Activated CD8-positive, alpha-beta memory T cell treated with anti-CD3 and anti-CD28 coated beads for 24 hours (primary cell): ENCODE results near the gene ADAMTS14.
"Not testable (repeated sequence)": the region's sequence is repeated elsewhere in the genome, so short reads cannot be mapped to it uniquely, and the experiment has no call there.

Experiments
- DNase-seq: peaks from one replicate; pipeline ENCODE4 v3.0.0-alpha.2; 2020

Gene ADAMTS14, protein sequence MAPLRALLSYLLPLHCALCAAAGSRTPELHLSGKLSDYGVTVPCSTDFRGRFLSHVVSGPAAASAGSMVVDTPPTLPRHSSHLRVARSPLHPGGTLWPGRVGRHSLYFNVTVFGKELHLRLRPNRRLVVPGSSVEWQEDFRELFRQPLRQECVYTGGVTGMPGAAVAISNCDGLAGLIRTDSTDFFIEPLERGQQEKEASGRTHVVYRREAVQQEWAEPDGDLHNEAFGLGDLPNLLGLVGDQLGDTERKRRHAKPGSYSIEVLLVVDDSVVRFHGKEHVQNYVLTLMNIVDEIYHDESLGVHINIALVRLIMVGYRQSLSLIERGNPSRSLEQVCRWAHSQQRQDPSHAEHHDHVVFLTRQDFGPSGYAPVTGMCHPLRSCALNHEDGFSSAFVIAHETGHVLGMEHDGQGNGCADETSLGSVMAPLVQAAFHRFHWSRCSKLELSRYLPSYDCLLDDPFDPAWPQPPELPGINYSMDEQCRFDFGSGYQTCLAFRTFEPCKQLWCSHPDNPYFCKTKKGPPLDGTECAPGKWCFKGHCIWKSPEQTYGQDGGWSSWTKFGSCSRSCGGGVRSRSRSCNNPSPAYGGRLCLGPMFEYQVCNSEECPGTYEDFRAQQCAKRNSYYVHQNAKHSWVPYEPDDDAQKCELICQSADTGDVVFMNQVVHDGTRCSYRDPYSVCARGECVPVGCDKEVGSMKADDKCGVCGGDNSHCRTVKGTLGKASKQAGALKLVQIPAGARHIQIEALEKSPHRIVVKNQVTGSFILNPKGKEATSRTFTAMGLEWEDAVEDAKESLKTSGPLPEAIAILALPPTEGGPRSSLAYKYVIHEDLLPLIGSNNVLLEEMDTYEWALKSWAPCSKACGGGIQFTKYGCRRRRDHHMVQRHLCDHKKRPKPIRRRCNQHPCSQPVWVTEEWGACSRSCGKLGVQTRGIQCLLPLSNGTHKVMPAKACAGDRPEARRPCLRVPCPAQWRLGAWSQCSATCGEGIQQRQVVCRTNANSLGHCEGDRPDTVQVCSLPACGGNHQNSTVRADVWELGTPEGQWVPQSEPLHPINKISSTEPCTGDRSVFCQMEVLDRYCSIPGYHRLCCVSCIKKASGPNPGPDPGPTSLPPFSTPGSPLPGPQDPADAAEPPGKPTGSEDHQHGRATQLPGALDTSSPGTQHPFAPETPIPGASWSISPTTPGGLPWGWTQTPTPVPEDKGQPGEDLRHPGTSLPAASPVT

DNA sequence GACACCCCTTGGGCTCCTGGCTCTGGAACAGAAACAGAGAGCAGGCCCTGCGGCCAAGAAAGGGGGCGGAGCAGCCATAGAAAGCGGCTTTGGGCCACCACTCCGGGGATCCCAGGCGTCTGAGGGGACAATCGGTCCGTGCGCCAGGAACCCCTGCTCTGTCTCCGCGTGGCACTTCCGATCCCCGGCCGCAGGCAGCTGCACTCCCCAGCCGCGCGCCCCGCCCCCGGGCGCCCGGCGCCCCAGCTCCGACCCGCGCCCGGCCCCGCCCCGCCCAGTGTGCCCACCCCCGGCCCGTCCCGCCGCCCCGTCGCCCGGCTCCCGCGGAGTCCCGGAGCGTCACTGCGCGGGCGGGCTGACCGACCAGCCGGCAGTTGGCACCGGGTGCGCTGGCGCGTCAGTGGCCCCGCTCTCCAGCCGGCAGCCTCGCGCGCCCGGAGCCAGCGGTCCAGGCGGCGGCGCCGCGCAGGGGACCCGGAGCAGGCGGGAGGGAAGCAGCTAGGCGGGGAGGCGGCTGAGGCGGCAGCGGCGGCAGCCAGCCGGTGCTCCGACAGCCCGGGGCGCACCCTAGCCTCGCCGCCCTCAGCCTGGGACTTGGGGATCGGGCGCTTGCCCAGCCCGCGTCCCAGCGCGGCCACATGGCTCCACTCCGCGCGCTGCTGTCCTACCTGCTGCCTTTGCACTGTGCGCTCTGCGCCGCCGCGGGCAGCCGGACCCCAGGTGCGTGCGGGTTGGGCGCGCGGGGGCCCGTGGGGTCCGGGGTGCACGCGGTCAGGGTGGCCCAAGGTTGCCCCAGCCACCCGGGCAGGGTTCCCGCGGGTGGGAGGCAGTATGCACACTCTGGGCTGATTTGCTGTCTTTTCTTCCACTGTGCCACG lies at the start of gene ADAMTS14:
TSS of gene ADAMTS14 (plus strand) at position 342 of the 878 bp plus-strand sequence. CDS start at position 639, 297 bp downstream.
- peak; percentile 67 for DNase-seq

DNA sequence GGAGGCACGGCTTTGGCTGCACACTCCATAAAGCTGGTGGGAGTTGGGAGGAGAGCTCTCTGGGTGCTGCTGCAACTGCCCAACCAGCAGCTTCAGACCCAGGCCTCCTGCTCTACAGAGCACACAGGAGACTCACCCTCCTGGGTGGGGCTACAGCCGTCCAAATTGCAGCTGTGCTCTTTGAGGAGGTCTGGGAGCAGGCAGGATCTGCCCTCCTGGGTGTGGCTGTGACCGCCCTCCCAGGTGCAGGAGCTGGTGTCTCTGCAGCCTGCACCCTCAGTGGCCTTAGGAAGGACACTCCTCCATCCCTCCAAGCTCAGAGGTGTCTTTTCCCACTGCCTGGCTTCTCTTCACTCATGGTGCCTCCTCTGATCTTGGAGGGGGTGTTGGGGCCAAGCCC lies 49.8 kb upstream of the ADAMTS14 start:
- DNase-seq, result no peak

DNA sequence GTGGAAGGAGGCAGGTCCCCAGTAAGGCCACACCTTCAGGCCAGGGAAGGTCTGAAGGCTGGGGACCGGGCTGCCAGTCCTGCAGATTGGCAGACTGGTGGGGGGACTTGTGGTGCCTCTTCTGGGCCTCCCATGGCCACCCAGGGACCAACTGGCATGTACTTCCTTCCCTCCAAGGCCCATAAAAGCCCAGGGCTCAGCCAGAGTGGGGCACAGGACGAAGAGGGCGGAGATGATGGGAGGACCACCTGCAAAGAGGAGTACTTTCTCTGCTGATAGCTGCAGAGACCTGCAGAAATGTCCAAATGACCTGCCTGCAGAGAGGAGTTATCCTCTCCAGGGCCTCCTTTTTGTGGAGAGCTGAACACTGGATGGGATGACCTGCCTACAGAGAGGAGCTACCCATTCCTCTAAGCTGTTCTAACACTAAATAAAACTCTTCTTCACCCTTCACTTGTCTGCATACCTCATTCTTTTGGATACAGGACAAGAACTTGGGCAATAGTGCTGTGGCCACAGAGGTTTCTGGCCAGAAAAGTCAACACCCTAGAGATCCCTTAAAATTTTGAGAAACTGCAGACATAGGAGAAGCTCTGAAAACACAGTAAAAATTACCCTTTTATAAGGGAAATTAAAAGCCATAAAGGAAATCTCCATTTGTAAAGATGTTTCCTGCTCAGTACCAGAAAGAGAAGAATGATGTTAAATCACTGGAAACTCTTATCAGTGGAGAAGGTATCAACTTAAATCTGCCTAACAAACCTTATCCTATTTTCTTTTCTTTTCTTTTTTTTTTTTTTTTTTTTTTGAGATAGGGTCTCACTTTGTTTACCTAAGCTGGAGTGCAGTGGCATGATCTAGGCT lies 49.1 kb upstream of the ADAMTS14 start:
- no peak for DNase-seq

DNA sequence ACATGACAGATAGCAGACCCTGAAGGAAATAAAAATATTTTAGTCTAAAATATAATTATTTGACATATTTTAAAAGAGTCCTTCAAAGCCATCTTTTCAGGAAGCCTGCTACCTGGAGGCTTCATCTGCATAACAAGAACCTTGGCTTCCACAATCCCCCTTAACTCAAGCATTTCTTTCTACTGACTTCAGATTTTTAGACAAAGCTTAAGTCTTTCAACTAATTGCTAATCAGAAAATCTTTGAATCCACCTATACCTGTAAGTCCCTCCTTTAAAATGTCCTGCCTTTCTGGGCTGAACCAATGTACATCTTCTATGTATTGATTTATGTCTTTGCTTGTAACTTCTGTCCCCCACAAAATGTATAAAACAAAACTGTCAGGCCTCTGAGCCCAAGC lies 46.2 kb upstream of the ADAMTS14 start:
- DNase-seq, result no peak

DNA sequence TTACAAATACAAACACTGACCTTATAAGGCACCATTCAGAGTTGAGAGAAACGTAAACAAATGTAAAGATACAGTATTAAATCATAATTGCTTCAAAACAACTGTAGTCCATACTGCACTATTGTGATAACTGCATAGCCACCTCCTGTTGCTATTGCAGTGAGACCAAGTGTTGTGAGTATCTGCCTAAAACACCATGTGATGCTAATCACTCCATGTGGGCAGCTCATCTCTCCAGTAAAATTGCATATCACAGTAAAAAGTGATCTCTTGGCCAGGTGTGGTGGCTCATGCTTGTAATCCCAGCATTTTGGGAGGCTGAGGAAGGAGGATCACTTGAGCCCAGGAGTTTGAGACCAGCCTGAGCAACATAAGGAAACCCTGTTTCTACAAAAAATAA lies 43.0 kb upstream of the ADAMTS14 start:
- no peak for DNase-seq

DNA sequence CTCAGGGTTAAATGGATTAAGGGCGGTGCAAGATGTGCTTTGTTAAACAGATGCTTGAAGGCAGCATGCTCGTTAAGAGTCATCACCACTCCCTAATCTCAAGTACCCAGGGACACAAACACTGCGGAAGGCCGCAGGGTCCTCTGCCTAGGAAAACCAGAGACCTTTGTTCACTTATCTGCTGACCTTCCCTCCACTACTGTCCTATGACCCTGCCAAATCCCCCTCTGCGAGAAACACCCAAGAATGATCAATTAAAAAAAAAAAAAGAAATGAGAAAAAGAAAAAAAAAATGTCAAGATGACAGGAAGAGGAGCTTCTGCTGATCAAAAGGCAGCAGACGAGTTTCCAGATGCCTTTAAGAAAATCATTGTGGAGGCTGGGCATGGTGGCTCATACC lies 40.6 kb upstream of the ADAMTS14 start:
- DNase-seq, result not testable (repeated sequence)

DNA sequence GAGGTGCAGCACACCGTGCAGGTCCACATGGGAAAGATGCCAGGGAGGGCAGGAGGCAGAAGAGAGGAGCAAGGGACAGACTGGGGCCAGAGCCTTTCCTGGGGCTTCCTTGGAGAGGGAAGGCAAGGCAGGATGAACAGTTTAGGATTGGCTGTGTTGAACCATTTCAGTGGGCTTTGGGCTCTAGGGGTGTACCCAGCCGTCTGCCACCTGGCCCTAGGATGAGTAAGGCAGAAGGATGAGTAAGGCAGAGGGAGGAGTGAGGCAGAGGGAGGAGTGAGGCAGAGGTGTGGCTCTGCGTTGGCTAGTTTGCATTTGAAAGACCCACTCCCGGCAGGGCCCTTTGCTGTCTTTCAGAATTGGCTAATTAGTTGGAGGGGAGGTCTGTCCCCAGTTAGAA lies 38.3 kb upstream of the ADAMTS14 start:
- no peak for DNase-seq

DNA sequence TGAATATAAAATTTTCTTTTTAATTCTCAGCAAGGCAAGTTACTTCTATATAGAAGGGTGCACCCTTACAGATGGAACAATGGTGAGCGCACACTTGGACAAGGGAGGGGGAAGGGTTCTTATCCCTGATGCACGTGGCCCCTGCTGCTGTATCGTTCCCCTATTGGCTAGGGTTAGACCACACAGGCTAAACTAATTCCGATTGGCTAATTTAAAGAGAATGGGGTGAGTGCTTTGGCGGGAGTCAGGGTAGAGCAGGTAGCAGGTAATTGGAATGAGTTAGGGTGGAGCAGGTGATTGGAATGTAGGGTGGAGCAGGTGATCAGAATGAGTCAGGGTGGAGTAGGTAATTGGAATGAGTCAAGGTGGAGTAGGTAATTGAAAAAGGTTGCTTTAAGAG lies 37.8 kb upstream of the ADAMTS14 start:
- not testable (repeated sequence) for DNase-seq

DNA sequence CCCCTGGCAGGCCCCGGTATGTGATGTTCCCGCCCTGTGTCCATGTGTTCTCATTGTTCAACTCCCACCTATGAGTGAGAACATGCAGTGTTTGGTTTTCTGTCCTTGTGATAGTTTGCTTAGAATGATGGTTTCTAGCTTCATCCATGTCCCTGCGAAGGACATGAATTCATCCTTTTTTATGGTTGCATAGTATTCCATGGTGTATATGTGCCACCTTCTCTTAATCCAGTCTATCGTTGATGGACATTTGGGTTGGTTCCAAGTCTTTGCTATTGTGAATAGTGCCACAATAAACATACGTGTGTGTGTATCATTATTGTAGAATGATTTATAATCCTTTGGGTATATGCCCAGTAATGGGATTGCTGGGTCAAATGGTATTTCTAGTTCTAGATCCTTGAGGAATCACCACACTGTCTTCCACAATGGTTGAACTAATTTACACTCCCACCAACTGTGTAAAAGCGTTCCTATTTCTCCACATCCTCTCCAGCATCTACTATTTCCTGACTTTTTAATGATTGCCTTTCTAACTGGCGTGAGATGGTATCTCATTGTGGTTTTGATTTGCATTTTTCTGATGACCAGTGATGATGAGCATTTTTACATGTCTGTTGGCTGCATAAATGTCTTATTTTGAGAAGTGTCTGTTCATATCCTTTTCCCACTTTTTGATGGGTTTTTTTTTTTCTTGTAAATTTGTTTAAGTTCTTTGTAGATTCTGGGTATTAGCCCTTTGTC lies 32.5 kb upstream of the ADAMTS14 start:
- DNase-seq, result not testable (repeated sequence)

DNA sequence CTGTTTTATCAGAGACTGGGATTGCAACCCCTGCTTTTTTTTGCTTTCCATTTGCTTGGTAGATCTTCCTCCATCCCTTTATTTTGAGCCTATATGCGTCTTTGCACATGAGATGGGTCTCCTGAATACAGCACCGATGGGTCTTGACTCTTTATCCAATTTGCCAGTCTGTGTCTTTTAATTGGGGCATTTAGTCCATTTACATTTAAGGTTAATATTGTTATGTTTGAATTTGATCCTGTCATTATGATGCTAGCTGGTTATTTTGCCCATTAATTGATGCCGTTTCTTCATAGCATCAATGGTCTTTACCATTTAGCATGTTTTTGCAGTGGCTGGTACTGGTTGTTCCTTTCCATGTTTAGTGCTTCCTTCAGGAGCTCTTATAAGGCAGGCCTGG lies 29.0 kb upstream of the ADAMTS14 start:
- DNase-seq, result not testable (repeated sequence)

DNA sequence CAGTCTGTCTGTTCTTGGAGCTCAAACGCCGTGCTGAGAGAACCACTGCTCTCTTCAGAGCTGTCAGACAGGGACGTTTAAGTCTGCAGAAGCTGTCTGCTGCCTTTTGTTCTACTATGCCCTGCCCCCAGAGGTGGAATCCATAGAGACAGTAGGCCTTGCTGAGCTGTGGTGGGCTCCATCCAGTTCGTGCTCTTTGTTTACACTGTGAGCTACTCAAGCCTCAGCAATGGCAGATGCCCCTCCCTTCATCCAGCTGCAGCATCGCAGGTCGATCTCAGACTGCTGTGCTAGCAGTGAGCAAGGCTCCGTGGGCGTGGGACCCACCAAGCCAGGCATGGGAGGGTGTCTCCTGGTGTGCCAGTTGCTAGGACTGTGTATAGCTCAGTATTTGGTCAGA lies 27.3 kb upstream of the ADAMTS14 start:
- DNase-seq, result not testable (repeated sequence)

DNA sequence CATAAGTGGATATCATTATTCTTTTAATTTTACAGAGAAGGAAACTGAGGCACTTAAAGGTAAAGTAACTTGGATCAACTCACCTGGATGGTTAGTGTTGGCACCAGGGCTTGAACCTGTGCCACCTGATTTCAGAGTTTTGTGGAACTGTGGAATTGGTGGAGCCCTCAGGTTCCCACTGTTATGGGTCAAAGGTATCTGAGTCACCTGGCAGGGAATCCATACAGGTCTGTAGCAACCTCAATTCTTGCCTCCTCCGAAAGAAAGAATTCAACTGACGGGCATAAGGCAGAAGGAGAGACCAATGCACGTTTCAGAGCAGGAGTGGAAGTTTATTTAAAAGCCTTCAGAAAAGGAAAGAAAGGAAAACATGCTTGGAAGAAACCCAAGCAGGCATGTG lies 25.2 kb upstream of the ADAMTS14 start:
- DNase-seq, result no peak

DNA sequence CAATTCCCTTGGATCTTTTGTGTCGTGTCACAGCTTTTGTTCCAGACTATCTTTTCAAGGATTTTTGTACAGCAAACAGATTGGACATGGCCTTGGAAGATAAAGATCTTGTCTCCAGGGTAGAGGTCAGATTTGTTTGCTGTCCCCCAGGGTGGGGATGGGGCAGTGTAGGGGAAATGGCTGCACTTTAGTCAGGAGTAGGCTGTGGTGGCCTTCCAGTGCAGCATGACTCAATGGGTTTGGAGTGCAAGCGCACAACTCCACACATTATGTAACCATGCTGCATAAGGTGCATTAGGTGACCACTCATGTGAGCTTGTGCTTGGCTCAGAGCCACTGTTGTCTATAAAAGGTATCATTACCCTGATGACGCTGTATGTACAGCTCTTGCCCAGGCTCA lies 23.9 kb upstream of the ADAMTS14 start:
- DNase-seq, result no peak

DNA sequence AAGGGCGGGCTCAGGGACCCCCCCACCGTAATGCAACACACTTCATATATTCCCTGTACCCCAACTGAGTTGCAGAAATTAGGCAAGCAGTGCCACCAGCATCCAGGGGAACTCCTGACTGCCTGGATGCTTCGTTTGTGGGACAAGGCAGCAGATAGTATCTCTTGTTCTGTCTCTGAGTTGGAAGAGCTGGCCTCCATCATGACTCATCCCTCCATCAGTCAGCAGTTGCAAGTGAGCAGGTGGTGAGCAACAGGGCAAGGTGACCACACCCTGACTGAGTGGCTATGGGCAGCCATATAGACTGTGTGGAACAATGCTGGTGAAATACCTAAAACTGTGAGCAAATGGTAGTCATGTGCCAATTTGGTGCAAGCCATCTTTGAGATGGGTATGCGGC lies 22.8 kb upstream of the ADAMTS14 start:
- no peak for DNase-seq

DNA sequence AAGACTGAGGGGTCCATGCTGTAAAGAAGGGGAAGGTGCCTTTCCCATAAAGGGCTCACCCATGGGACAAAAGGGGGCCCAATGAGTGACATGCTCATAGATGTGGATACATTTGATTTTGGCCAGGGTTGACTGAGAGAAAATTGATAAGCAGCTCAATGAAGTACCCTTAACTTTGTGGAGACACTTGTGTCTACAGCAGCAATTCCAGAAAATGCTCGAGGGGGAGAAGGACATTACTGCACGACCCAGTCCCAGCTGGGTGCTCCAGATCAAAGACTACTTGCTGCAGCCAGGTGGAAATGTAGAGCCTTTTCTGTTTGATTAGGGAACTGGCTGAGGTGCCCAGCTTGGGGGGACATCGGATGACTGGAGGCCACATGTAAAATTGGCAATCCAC lies 22.2 kb upstream of the ADAMTS14 start:
- DNase-seq, result no peak

DNA sequence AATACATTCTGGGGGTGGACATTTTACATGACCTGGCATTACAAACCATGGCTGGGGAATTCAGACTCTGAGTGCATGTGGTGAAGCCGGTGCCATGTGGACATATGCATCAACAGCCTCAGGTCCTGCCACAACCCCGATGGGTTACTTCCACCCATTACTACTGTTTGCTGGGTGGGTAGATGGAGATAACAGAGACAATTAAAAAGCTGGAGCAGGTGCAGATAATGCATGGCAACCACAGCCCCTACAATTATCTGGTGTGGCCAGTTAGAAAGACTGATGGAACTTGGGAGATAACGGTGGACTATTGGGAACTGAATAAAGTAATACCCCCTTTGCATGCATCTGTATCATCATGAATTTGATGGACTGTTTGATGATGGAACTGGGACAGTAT lies 21.6 kb upstream of the ADAMTS14 start:
- DNase-seq, result no peak

DNA sequence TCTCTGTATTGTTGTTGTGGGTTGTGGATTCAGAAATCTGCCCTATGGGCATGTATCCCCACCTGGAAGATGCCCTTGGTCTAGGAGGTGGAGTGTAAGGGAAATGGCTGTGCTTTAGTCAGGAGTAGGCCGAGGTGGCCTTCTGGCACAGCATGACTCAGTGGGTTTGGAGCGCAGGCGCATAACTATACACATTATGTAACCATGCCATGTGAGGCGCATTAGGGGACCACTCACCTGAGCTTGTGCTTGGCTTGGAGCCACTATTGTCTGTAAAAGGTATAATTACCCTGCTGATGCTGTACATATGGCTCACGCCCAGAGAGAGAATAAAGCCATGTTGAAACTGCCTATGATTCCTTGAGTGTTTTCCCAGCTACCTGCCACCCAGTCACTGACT lies 20.6 kb upstream of the ADAMTS14 start:
- DNase-seq, result peak; percentile 5

DNA sequence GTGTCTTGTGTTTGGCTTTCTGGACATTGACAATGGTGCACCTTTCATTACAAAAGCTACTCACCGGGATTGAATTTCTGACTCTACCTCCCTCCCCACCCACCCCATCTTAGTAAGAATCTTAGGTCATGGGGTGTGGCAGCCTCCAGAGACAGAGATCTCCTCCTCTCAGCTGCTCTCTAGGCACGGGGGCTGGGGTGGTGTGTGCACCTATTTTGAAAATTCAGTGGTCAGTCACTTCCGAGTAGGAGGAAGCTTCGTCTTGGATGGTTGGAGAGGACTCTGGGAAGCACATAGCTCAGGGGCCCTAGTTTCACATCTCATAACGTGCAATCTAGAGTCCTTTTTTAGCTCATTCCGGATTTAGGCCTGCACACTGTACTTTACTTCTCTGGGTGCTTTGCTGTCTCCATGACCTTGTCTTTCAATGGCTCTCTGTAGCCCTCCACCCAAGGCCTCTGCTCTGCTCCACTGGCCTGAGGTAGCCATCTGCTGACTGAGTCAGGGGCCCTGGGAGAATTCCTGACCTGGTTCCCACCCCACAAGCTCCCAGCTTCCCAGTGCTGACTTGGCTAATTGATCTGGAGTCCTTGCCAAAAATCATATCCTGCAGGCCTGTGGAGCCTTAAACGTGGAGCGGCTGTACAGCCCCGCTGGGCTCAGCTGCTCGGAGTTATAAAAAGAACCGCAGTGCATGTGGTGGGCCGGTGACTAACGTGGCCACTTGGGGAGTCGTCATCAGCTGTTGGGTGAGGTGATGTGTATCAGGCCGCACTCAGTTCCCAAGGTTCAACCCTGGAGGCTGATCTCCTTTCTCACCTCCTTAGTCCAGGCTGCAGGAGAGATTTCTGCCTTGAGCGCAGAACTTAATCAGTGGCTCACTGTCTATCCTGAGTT lies 19.3 kb upstream of the ADAMTS14 start:
- DNase-seq, result peak; percentile 24

DNA sequence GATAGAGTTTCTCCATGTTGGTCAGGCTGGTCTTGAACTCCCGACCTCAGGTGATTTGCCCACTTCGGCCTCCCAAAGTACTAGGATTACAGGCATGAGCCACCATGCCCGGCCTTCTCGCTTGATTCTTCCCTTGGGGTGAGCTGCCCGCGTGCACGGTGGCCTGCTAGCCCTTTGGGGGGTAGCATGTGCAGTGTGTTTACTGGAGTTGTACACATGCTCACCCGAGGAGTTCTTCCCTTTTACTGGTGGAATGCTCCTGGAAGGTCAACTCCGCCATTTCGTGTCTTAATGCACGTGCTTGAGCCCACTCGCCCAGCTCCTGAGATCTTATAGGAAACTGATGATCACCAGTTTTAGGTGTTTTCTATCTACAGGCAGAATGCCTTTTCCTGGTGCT lies 17.0 kb upstream of the ADAMTS14 start:
- DNase-seq, result peak; percentile 44
